ENCODE data around the gene NDUFA12. TPM values are rescaled to one million over a fixed set of nuclear protein-coding genes. Genes with fewer than 3 reads are reported as not detected.
A peak's percentile ranks its signal among the peaks of the same experiment; 100 is the strongest.

Gene NDUFA12
- total RNA-seq, 1 donor, result 66.6 TPM

- Histone ChIP-seq H3K27me3 (ENCODE audit: insufficient read depth, low read length) (no peaks in the 10 kb centered on the region), H4K20me1 (ENCODE audit: insufficient read depth, low read length) (no peaks in the 10 kb centered on the region), H3K27ac (ENCODE audit: low read depth, low read length) (peak overlapping the region; percentile 88), H3K36me3 (ENCODE audit: insufficient read depth, low read length) (no peaks in the 10 kb centered on the region), H3K4me3 (ENCODE audit: insufficient read depth, low read length) (no peak overlapping the region), H3K9me3 (ENCODE audit: low read depth, low read length) (no peaks in the 10 kb centered on the region), H2AFZ (ENCODE audit: low read length) (peak overlapping the region; percentile 88), H3K4me2 (ENCODE audit: insufficient read depth, low read length) (peak overlapping the region; percentile 68), H3K79me2 (ENCODE audit: insufficient read depth, low read length) (no peaks in the 10 kb centered on the region), H3K4me1 (ENCODE audit: insufficient read depth, low read length) (peaks cover 14% of the 10 kb centered on the region)
- TF ChIP-seq CTCF (IDR thresholded peaks at IDR 0.05; ENCODE audit: extremely low read depth, low read depth, low read length), result no peak
- DNase-seq (ENCODE audit: insufficient read length, low spot score, missing footprints), result no peak
Measured at GRCh38 chr12:94940771-94941170, 62.7 kb downstream of the NDUFA12 start.

GRCh38 chr12:94938583-94938982, 64.9 kb downstream of the NDUFA12 start:
- Histone ChIP-seq H3K4me1 (ENCODE audit: insufficient read depth, low read length) (peaks cover 14% of the 10 kb centered on the region), H2AFZ (ENCODE audit: low read length) (no peak overlapping the region), H3K9me3 (ENCODE audit: low read depth, low read length) (no peaks in the 10 kb centered on the region), H3K27me3 (ENCODE audit: insufficient read depth, low read length) (no peaks in the 10 kb centered on the region), H3K4me3 (ENCODE audit: insufficient read depth, low read length) (no peak overlapping the region), H3K27ac (ENCODE audit: low read depth, low read length) (no peak overlapping the region), H4K20me1 (ENCODE audit: insufficient read depth, low read length) (no peaks in the 10 kb centered on the region), H3K4me2 (ENCODE audit: insufficient read depth, low read length) (no peak overlapping the region), H3K79me2 (ENCODE audit: insufficient read depth, low read length) (no peaks in the 10 kb centered on the region), H3K36me3 (ENCODE audit: insufficient read depth, low read length) (no peaks in the 10 kb centered on the region)
- DNase-seq (ENCODE audit: insufficient read length, low spot score, missing footprints), result no peak
- TF ChIP-seq CTCF (IDR thresholded peaks at IDR 0.05; ENCODE audit: extremely low read depth, low read depth, low read length), result no peak

- no peak for TF ChIP-seq CTCF (IDR thresholded peaks at IDR 0.05; ENCODE audit: extremely low read depth, low read depth, low read length)
- no peaks in the 10 kb centered on the region for H4K20me1 ChIP-seq (ENCODE audit: insufficient read depth, low read length)
- no peak overlapping the region for H3K4me2 ChIP-seq (ENCODE audit: insufficient read depth, low read length)
- no peaks in the 10 kb centered on the region for H3K79me2 ChIP-seq (ENCODE audit: insufficient read depth, low read length)
- no peaks in the 10 kb centered on the region for H3K36me3 ChIP-seq (ENCODE audit: insufficient read depth, low read length)
- H3K27ac ChIP-seq (ENCODE audit: low read depth, low read length), result no peak overlapping the region
- no peak overlapping the region for H3K4me3 ChIP-seq (ENCODE audit: insufficient read depth, low read length)
- no peaks in the 10 kb centered on the region for H3K4me1 ChIP-seq (ENCODE audit: insufficient read depth, low read length)
- no peak for DNase-seq (ENCODE audit: insufficient read length, low spot score, missing footprints)
- no peak overlapping the region for H2AFZ ChIP-seq (ENCODE audit: low read length)
- H3K9me3 ChIP-seq (ENCODE audit: low read depth, low read length), result no peaks in the 10 kb centered on the region
- H3K27me3 ChIP-seq (ENCODE audit: insufficient read depth, low read length), result peaks cover 3% of the 10 kb centered on the region
Measured at GRCh38 chr12:94930772-94931171, 72.7 kb downstream of the NDUFA12 start.

GRCh38 chr12:94930216-94930654, 73.3 kb downstream of the NDUFA12 start:
- no peak for DNase-seq (ENCODE audit: insufficient read length, low spot score, missing footprints)
- Histone ChIP-seq H3K4me3 (ENCODE audit: insufficient read depth, low read length) (no peak overlapping the region), H4K20me1 (ENCODE audit: insufficient read depth, low read length) (no peaks in the 10 kb centered on the region), H3K27ac (ENCODE audit: low read depth, low read length) (no peak overlapping the region), H3K36me3 (ENCODE audit: insufficient read depth, low read length) (no peaks in the 10 kb centered on the region), H3K79me2 (ENCODE audit: insufficient read depth, low read length) (no peaks in the 10 kb centered on the region), H3K4me2 (ENCODE audit: insufficient read depth, low read length) (no peak overlapping the region), H3K27me3 (ENCODE audit: insufficient read depth, low read length) (peaks cover 3% of the 10 kb centered on the region), H2AFZ (ENCODE audit: low read length) (no peak overlapping the region), H3K4me1 (ENCODE audit: insufficient read depth, low read length) (no peaks in the 10 kb centered on the region), H3K9me3 (ENCODE audit: low read depth, low read length) (no peaks in the 10 kb centered on the region)
- no peak for TF ChIP-seq CTCF (IDR thresholded peaks at IDR 0.05; ENCODE audit: extremely low read depth, low read depth, low read length)
